Panc1 (cell line): ENCODE measurements around the gene ATOSA. TPM values are rescaled to one million over a fixed set of nuclear protein-coding genes. Genes with fewer than 3 reads are reported as not detected.

Source experiments
- ATAC-seq: fragments of 200-7000 bp; cut with Tn5 transposase; 2 replicates; pipeline ENCODE4 v1.9.1; 2020; ENCODE audit warnings: mild to moderate bottlenecking, moderate library complexity
- BruUV-seq: library from RNA; stranded (reverse); fragments of 400-500 nt; replicated peaks from 2 replicates; lab custom pipeline; 2021; lab: Mats Ljungman, UMichigan
- CTCF ChIA-PET: fragments of 300-600 bp; sonication (Branson Sonifier 250); formaldehyde crosslinking; loops from one replicate; lab custom pipeline; 2022; ENCODE audit warnings: antibody characterized with exemption; lab: Charles Lee
- POLR2A ChIA-PET: fragments of 300-600 bp; sonication (Branson Sonifier 250); formaldehyde crosslinking; loops from one replicate; lab custom pipeline; 2022; ENCODE audit warnings: antibody characterized with exemption; lab: Charles Lee
- DNase-seq: peaks from one replicate; pipeline ENCODE4 v3.0.0-alpha.2; 2010; ENCODE audit warnings: low read depth, low spot score
- H3K27ac ChIP-seq: 2 replicates; pipeline ENCODE4 v1.5.1; 2011; ENCODE audit warnings: mild to moderate bottlenecking, low read length, inconsistent platforms
- H3K27me3 ChIP-seq: fragments of 200-500 bp; sonication (Bioruptor generic); 2 replicates; pipeline ENCODE4 v1.6.0; 2014; ENCODE audit warnings: low read length, inconsistent platforms; ENCODE audit not compliant: control insufficient read depth, insufficient read depth
- H3K36me3 ChIP-seq: fragments of 200-500 bp; sonication (Bioruptor generic); 2 replicates; pipeline ENCODE4 v1.5.1; 2014; ENCODE audit warnings: inconsistent platforms, mild to moderate bottlenecking, low read length, moderate library complexity; ENCODE audit not compliant: control insufficient read depth, insufficient read depth
- H3K4me1 ChIP-seq: 2 replicates; pipeline ENCODE4 v1.5.1; 2011; ENCODE audit warnings: inconsistent platforms, mild to moderate bottlenecking, low read length, moderate library complexity; ENCODE audit not compliant: control insufficient read depth, insufficient read depth
- H3K4me3 ChIP-seq, 2 experiments: 2 replicates each; pipeline ENCODE4 v1.5.1; 2011 to 2012; ENCODE audit warnings: low read depth in 2 of 2, low read length in 2 of 2, mild to moderate bottlenecking in 2 of 2, inconsistent platforms in 1 of 2, moderate library complexity in 1 of 2
- H3K9me3 ChIP-seq: fragments of 200-500 bp; sonication (Bioruptor generic); 2 replicates; pipeline ENCODE4 v1.5.1; 2014; ENCODE audit warnings: low read depth, mild to moderate bottlenecking, inconsistent platforms, low read length, moderate library complexity; ENCODE audit not compliant: control insufficient read depth, insufficient read depth
- CTCF ChIP-seq: fragments of 450-650 bp; IDR thresholded peaks from 2 replicates; pipeline ENCODE4 v1.5.1; 2017; ENCODE audit warnings: mild to moderate bottlenecking
- POLR2AphosphoS5 ChIP-seq: IDR thresholded peaks from 2 replicates; pipeline ENCODE4 v1.6.1; 2012; ENCODE audit warnings: mild to moderate bottlenecking, low read depth, low read length, moderate library complexity
- REST ChIP-seq, 2 experiments: IDR thresholded peaks; 2 replicates each; pipeline ENCODE4 v1.6.1; 2011 to 2012; ENCODE audit warnings: low read depth in 2 of 2, control low read depth in 1 of 2, low read length in 1 of 2, mild to moderate bottlenecking in 1 of 2, moderate library complexity in 1 of 2; ENCODE audit not compliant: insufficient read depth in 1 of 2
- SIN3A ChIP-seq: IDR thresholded peaks from 2 replicates; pipeline ENCODE4 v1.6.1; 2012; ENCODE audit warnings: low read depth, mild to moderate bottlenecking, low read length, moderate library complexity, borderline replicate concordance; ENCODE audit not compliant: insufficient read depth
- TCF7L2 ChIP-seq: IDR thresholded peaks from 2 replicates; pipeline ENCODE4 v1.6.1; 2011; ENCODE audit warnings: mild to moderate bottlenecking, low read depth, low read length, inconsistent platforms
- in situ Hi-C: cut with HindIII; loops from 2 replicates; pipeline ENCODE4 v1.10.0; 2016; ENCODE audit warnings: low sequenced_read_pairs, low pct_unique_long_range_greater_than_20kb
- intact Hi-C: fragments of 100-400 bp; cut with micrococcal nuclease; formaldehyde crosslinking; loops from one replicate; pipeline ENCODE4 v1.10.0; 2022; ENCODE audit not compliant: unreplicated experiment
- total RNA-seq: library from RNA; stranded (reverse); gene quantifications from one replicate; pipeline ENCODE4 v1.2.1, GENCODE V29; 2021; ENCODE audit not compliant: unreplicated experiment

The ATOSA gene
- total RNA-seq, 1 experiment from 2014 or later = 18.5 TPM

- intact Hi-C loops = no loop called here
- Histone ChIP-seq H3K27me3 (no peaks in the 10 kb centered on the region), H3K36me3 (no peaks in the 10 kb centered on the region), H3K4me1 (no peaks in the 10 kb centered on the region), H3K4me3 (no peak overlapping the region), H3K27ac (no peak overlapping the region), H3K9me3 (no peaks in the 10 kb centered on the region)
- in situ Hi-C loops = no loop called here
- ATAC-seq (no peak), DNase-seq (no peak)
- CTCF ChIA-PET = no interaction called here
- no peak for TF ChIP-seq REST (IDR thresholded peaks at IDR 0.05; ENCODE audit: insufficient read depth in 1 of 2, low read depth in 2 of 2, low read length in 1 of 2)
- TF ChIP-seq SIN3A = no peak
- TF ChIP-seq POLR2AphosphoS5 = no peak
- no peak for TF ChIP-seq TCF7L2
- TF ChIP-seq CTCF = no peak
- BruUV-seq = no TSS peak
- POLR2A ChIA-PET = no interaction called here
Measured at GRCh38 chr15:52635908-52636307, 43.3 kb downstream of the ATOSA start.

Other genes with a start within 250 kb of the ATOSA start
- 61.1 TPM for gene MYO5A, start 150.5 kb downstream of the ATOSA start, total RNA-seq
- 153 TPM for gene ARPP19, start 110.4 kb downstream of the ATOSA start, total RNA-seq
- 0.18 TPM for gene ONECUT1, start 110.9 kb upstream of the ATOSA start, total RNA-seq